Fibroblast of gingiva (primary cell): ENCODE results near the gene NHEJ1.

Experiments used
- DNase-seq: peaks from one replicate; pipeline ENCODE4 v3.0.0-alpha.2; 2011; ENCODE audit warnings: low read depth

The NHEJ1 gene

GRCh38 chr2:219182331-219183150 lies 21.9 kb upstream of the NHEJ1 start:
- DNase-seq = no peak

- DNase-seq = no peak
Observed at GRCh38 chr2:219181531-219181930, 20.9 kb upstream of the NHEJ1 start.

- no peak for DNase-seq
Observed at GRCh38 chr2:219180961-219181360, 20.3 kb upstream of the NHEJ1 start.

GRCh38 chr2:219179601-219180465 lies 19.2 kb upstream of the NHEJ1 start:
- no peak for DNase-seq

GRCh38 chr2:219178377-219179175 lies 18.0 kb upstream of the NHEJ1 start:
- no peak for DNase-seq

GRCh38 chr2:219177552-219178376 lies 17.1 kb upstream of the NHEJ1 start, which contains the start of gene RETREG2:
TSS of gene RETREG2 (plus strand) at chr2:219178275. CDS start at chr2:219178353, 78 bp downstream.
- DNase-seq = peak; percentile 91

- DNase-seq = peak; percentile 83
Observed at GRCh38 chr2:219176818-219177551, 16.4 kb upstream of the NHEJ1 start, which contains the start of gene CNPPD1. TSS of gene CNPPD1 (minus strand) at chr2:219176925. CDS start at chr2:219176828, 97 bp downstream.

- peak; percentile 14 for DNase-seq
Observed at GRCh38 chr2:219175928-219176817, 15.6 kb upstream of the NHEJ1 start.

GRCh38 chr2:219175486-219175885 lies 14.9 kb upstream of the NHEJ1 start:
- DNase-seq = no peak

- DNase-seq = no peak
Observed at GRCh38 chr2:219174801-219175200, 14.2 kb upstream of the NHEJ1 start.

GRCh38 chr2:219174146-219174545 lies 13.5 kb upstream of the NHEJ1 start:
- DNase-seq = no peak

GRCh38 chr2:219173176-219173575 lies 12.6 kb upstream of the NHEJ1 start:
- no peak for DNase-seq

- DNase-seq = no peak
Observed at GRCh38 chr2:219172231-219173154, 11.9 kb upstream of the NHEJ1 start.

GRCh38 chr2:219171231-219171651 lies 10.6 kb upstream of the NHEJ1 start:
- peak; percentile 86 for DNase-seq

- no peak for DNase-seq
Observed at GRCh38 chr2:219169930-219170654, 9.5 kb upstream of the NHEJ1 start, which contains the start of gene SLC23A3. TSS of gene SLC23A3 (minus strand) at chr2:219170029. CDS start at chr2:219169984, 45 bp downstream.

GRCh38 chr2:219168932-219169331 lies 8.3 kb upstream of the NHEJ1 start:
- no peak for DNase-seq

- no peak for DNase-seq
Observed at GRCh38 chr2:219168526-219168925, 7.9 kb upstream of the NHEJ1 start.
